Uterus (tissue), 4 donors: ENCODE data around the gene DLGAP1. TPM values are rescaled to one million over a fixed set of nuclear protein-coding genes. Genes with fewer than 3 reads are reported as not detected.

Experiments
- DNase-seq, 2 donors: peaks; one replicate each; pipeline ENCODE4 v3.0.0-alpha.2; 2019 to 2020
- H3K27ac ChIP-seq, 2 donors: fragments of 200-600 bp; sonication (generic); 1 replicate in 1 of 2; 2 replicates in 1 of 2; pipeline ENCODE4 v1.5.1; 2016 to 2018
- H3K27me3 ChIP-seq, 2 donors: fragments of 200-600 bp; sonication (generic); one replicate each; pipeline ENCODE4 v1.5.1; 2018 to 2019; ENCODE audit warnings: control low read depth in 1 of 2
- H3K36me3 ChIP-seq, 2 donors: fragments of 200-600 bp; sonication (generic); one replicate each; pipeline ENCODE4 v1.5.1; 2019; ENCODE audit warnings: control low read depth in 1 of 2
- H3K4me1 ChIP-seq, 2 donors: fragments of 200-600 bp; sonication (generic); one replicate each; pipeline ENCODE4 v1.5.1; 2018 to 2019; ENCODE audit warnings: control low read depth in 1 of 2
- H3K4me3 ChIP-seq, 2 donors: fragments of 200-600 bp; sonication (generic); 1 replicate in 1 of 2; 2 replicates in 1 of 2; pipeline ENCODE4 v1.5.1; 2018 to 2019; ENCODE audit warnings: mild to moderate bottlenecking in 1 of 2
- H3K9me3 ChIP-seq, 2 donors: fragments of 200-600 bp; sonication (generic); one replicate each; pipeline ENCODE4 v1.5.1; 2019; ENCODE audit warnings: control low read depth in 1 of 2
- POLR2A ChIP-seq, 2 donors: fragments of 450-650 bp; IDR thresholded peaks; one replicate each; pipeline ENCODE4 v1.6.1; 2016; ENCODE audit warnings: antibody characterized with exemption in 2 of 2, mild to moderate bottlenecking in 1 of 2, moderate library complexity in 1 of 2
- intact Hi-C: fragments of 100-400 bp; cut with DNase I; formaldehyde crosslinking; loops from one replicate; pipeline ENCODE4 v1.15.1; 2023; ENCODE audit warnings: low total_unique reads
- total RNA-seq, 4 donors: library from RNA; depleted of rRNA in 3 of 4; stranded (reverse); fragments of >200 nt in 3 of 4; gene quantifications; one replicate each; pipeline versions ENCODE4 v1.1.0 to v1.2.4, GENCODE V29; 2014 to 2023
- TF ChIP-seq, protein P1 (sequence below), 4 experiments: fragments of 200-600 bp in 2 of 4; fragments of 450-650 bp in 2 of 4; sonication (generic) in 2 of 4; IDR thresholded peaks; one replicate each; pipeline ENCODE4 v1.5.1; 2016 to 2019; ENCODE audit warnings: antibody characterized with exemption in 4 of 4, mild to moderate bottlenecking in 2 of 4, moderate library complexity in 1 of 4
- donor health status: DM: yes; HTN: yes; CAD: no.

The DLGAP1 gene
- total RNA-seq, 4 donors from 2014 or later, result 1.0 to 9.6 (median 3.3) TPM

DNA sequence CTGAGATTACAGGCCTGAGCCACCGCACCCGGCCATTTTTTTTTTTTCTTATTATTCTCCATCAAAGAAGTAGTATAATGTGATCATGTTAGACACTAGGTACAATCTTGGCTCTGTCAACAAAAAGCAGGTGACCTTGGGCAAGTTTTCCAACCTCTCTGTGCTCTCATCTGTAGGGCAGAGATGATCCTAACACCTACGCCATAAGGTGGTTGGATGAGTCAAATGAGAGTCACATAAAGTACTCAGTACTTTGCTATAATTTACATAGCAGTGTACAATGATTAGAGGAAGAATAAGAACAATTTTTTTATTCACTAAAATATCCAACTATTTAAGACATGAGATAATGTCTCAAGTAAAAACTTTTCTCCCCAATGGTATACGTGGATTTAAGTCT, 876.5 kb downstream of the DLGAP1 start:
- no peaks in the 10 kb centered on the region for H3K36me3 ChIP-seq
- H3K27me3 ChIP-seq, result no peaks in the 10 kb centered on the region
- H3K27ac ChIP-seq, result no peak overlapping the region
- no peaks in the 10 kb centered on the region for H3K4me1 ChIP-seq
- H3K4me3 ChIP-seq, result no peak overlapping the region
- no peak for DNase-seq
- TF ChIP-seq, protein P1, sequence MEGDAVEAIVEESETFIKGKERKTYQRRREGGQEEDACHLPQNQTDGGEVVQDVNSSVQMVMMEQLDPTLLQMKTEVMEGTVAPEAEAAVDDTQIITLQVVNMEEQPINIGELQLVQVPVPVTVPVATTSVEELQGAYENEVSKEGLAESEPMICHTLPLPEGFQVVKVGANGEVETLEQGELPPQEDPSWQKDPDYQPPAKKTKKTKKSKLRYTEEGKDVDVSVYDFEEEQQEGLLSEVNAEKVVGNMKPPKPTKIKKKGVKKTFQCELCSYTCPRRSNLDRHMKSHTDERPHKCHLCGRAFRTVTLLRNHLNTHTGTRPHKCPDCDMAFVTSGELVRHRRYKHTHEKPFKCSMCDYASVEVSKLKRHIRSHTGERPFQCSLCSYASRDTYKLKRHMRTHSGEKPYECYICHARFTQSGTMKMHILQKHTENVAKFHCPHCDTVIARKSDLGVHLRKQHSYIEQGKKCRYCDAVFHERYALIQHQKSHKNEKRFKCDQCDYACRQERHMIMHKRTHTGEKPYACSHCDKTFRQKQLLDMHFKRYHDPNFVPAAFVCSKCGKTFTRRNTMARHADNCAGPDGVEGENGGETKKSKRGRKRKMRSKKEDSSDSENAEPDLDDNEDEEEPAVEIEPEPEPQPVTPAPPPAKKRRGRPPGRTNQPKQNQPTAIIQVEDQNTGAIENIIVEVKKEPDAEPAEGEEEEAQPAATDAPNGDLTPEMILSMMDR (IDR thresholded peaks at IDR 0.05), result no peak
- no peak for TF ChIP-seq POLR2A (IDR thresholded peaks at IDR 0.05)
- H3K9me3 ChIP-seq, result no peaks in the 10 kb centered on the region
- intact Hi-C loops, result no loop called here

DNA sequence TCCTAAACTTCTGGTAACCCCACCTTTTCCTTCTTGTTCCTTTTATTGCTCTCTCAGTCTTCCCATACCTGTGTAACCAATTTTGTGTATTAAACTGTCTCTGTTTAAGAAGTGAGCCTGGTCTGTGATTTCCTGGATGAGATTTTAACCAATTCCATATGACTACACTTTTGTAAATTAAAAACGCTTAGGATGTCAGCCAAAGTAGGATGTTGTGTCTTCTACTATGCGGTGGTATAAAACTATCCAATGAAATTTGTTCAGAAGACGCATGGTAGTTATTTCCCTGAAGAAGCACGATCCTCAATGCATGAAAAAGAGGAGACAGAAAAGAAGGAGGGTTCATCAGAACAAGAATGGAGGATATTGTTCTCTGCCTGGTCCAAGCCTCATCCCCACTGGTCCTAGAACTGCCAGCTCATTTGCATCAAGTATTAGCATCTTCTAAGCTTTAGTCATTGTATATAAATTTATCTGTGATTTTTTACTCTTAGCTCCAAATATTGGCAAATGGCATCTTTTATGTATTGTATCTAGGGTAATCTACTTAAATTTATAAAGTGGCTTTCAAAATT, 877.7 kb downstream of the DLGAP1 start:
- Histone ChIP-seq H3K4me1 (no peaks in the 10 kb centered on the region), H3K27me3 (no peaks in the 10 kb centered on the region), H3K36me3 (no peaks in the 10 kb centered on the region), H3K4me3 (no peak overlapping the region), H3K9me3 (no peaks in the 10 kb centered on the region), H3K27ac (no peak overlapping the region)
- TF ChIP-seq POLR2A (IDR thresholded peaks at IDR 0.05), result no peak
- TF ChIP-seq, protein P1 (IDR thresholded peaks at IDR 0.05), result no peak
- no peak for DNase-seq
- intact Hi-C loops, result no loop called here

DNA sequence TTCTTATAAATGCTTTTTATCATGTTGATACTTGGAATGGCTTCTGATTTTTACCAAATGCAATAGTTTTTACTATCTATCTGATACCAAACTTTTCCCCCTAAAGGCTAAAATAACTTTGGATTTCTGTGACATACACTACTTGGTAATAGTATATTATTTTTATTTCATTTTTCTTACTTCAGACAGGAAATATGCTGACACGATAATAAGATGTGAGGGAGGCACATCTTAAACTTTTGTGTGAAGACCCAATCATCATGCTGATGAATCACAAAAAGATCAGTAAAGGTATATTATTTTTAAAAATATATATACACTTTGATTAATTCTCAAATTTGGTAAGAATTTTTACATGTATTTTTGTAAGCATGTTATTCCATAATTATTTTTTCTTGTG, 882.3 kb downstream of the DLGAP1 start:
- no peak overlapping the region for H3K4me3 ChIP-seq
- H3K9me3 ChIP-seq, result no peaks in the 10 kb centered on the region
- intact Hi-C loops, result no loop called here
- no peak overlapping the region for H3K27ac ChIP-seq
- H3K27me3 ChIP-seq, result no peaks in the 10 kb centered on the region
- TF ChIP-seq, protein P1 (IDR thresholded peaks at IDR 0.05), result no peak
- TF ChIP-seq POLR2A (IDR thresholded peaks at IDR 0.05), result no peak
- no peaks in the 10 kb centered on the region for H3K36me3 ChIP-seq
- no peak for DNase-seq
- H3K4me1 ChIP-seq, result no peaks in the 10 kb centered on the region

DNA sequence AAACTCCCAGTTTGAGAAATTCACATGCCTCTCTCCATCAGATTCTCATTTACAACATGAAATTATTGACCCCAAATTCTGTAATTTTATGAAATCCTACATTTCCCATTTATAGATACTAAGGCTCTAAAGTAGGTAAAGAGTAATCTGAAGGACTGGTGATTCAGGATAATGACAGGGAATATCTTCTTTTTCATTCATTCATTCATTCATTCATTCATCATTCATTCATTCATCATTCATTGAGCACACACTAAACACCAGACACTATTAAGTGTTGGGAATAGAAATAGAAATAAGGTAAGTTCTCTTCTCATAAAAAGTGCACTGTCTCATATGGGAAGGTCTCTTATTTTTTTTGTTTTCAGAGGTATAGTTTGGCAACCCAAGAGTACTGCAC, 888.3 kb downstream of the DLGAP1 start:
- no peak overlapping the region for H3K27ac ChIP-seq
- TF ChIP-seq, protein P1 (IDR thresholded peaks at IDR 0.05), result no peak
- TF ChIP-seq POLR2A (IDR thresholded peaks at IDR 0.05), result no peak
- no peak overlapping the region for H3K4me3 ChIP-seq
- H3K27me3 ChIP-seq, result no peaks in the 10 kb centered on the region
- intact Hi-C loops, result no loop called here
- H3K4me1 ChIP-seq, result no peaks in the 10 kb centered on the region
- no peaks in the 10 kb centered on the region for H3K36me3 ChIP-seq
- DNase-seq, result no peak
- no peaks in the 10 kb centered on the region for H3K9me3 ChIP-seq

DNA sequence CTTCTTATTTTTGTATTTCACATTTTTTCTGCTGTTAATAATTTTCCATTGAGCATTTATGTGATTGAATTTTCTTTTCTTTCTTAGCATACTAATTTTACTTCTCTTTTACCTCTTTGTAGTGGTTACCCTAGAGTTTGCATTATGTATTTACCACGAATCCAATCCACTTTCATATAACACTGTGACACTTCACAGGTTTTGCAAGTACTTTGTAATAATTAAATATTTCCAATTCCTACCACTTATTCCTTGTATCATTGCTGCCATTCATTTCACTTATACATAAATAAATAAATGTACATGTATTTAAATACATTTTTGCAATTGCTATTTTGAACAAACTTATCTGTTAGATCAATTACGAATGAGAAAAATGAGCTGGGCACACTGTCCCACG, 894.4 kb downstream of the DLGAP1 start:
- no peak for DNase-seq
- Histone ChIP-seq H3K9me3 (no peaks in the 10 kb centered on the region), H3K4me1 (no peaks in the 10 kb centered on the region), H3K4me3 (no peak overlapping the region), H3K27ac (no peak overlapping the region), H3K36me3 (no peaks in the 10 kb centered on the region), H3K27me3 (no peaks in the 10 kb centered on the region)
- intact Hi-C loops, result no loop called here
- TF ChIP-seq POLR2A (IDR thresholded peaks at IDR 0.05), result no peak
- TF ChIP-seq, protein P1 (IDR thresholded peaks at IDR 0.05), result no peak
